B cell (primary cell): ENCODE measurements around the gene ISLR. TPM values are rescaled to one million over a fixed set of nuclear protein-coding genes. Genes with fewer than 3 reads are reported as not detected.

Experiments
- ATAC-seq: fragments of 200-7000 bp; cut with Tn5 transposase; one replicate; pipeline ENCODE4 v1.10.0; 2021; ENCODE audit warnings: low read depth, mild to moderate bottlenecking, moderate number of reproducible peaks, moderate library complexity
- CTCF ChIA-PET: fragments of 350-600 bp; sonication (Branson Sonifier 250); formaldehyde crosslinking; loops from one replicate; lab custom pipeline; 2021; ENCODE audit warnings: antibody characterized with exemption, inconsistent platforms; lab: Charles Lee
- POLR2A ChIA-PET: fragments of 350-600 bp; sonication (Branson Sonifier 250); formaldehyde crosslinking; loops from one replicate; lab custom pipeline; 2021; ENCODE audit warnings: antibody characterized with exemption; lab: Charles Lee
- DNase-seq: peaks from one replicate; pipeline ENCODE4 v3.0.0; 2013
- H2AFZ ChIP-seq: 2 replicates; pipeline ENCODE4 v1.6.1; 2012; ENCODE audit warnings: mild to moderate bottlenecking, low read depth, low read length; ENCODE audit not compliant: insufficient read depth, poor library complexity, severe bottlenecking
- H3K27ac ChIP-seq, 2 donors: 1 replicate in 1 of 2; 2 replicates in 1 of 2; pipeline ENCODE4 v1.5.1; 2012 to 2013; ENCODE audit warnings: low read length in 2 of 2, mild to moderate bottlenecking in 2 of 2, moderate library complexity in 1 of 2
- H3K27me3 ChIP-seq, 4 experiments: fragments of 200-600 bp in 1 of 4; sonication (generic) in 1 of 4; replicated peaks in 1 of 4; 1 replicate in 2 of 4; 2 replicates in 2 of 4; pipeline versions ENCODE4 v1.6.1 to v1.7.0; 2013 to 2016; ENCODE audit warnings: low read length in 3 of 4, mild to moderate bottlenecking in 2 of 4, mixed read lengths in 1 of 4, moderate library complexity in 1 of 4; ENCODE audit not compliant: insufficient read depth in 4 of 4, control insufficient read depth in 3 of 4; ENCODE audit errors: control extremely low read depth in 1 of 4
- H3K36me3 ChIP-seq, 2 experiments: replicated peaks in 1 of 2; 1 replicate in 1 of 2; 2 replicates in 1 of 2; pipeline versions ENCODE4 v1.6.1 to v1.7.1; 2013; ENCODE audit warnings: low read length in 1 of 2; ENCODE audit not compliant: insufficient read depth in 2 of 2, control insufficient read depth in 1 of 2; ENCODE audit errors: control extremely low read depth in 1 of 2, extremely low read depth in 1 of 2
- H3K4me1 ChIP-seq, 2 donors: fragments of 200-600 bp in 1 of 2; sonication (generic) in 1 of 2; 1 replicate in 1 of 2; 2 replicates in 1 of 2; pipeline versions ENCODE4 v1.5.1 to v1.6.1; 2013 to 2017; ENCODE audit warnings: low read length in 2 of 2; ENCODE audit not compliant: control insufficient read depth in 2 of 2, insufficient read depth in 2 of 2
- H3K4me2 ChIP-seq: replicated peaks from 2 replicates; pipeline ENCODE3; 2012; ENCODE audit warnings: mild to moderate bottlenecking, low read depth, low read length; ENCODE audit not compliant: poor library complexity, severe bottlenecking
- H3K4me3 ChIP-seq, 5 experiments: fragments of 200-600 bp in 1 of 5; sonication (generic) in 1 of 5; 1 replicate in 3 of 5; 2 replicates in 2 of 5; pipeline versions ENCODE4 v1.5.1 to v1.7.0; 2011 to 2016; ENCODE audit warnings: low read length in 4 of 5, mild to moderate bottlenecking in 4 of 5, low read depth in 2 of 5, control low read depth in 1 of 5, moderate library complexity in 1 of 5; ENCODE audit not compliant: insufficient read depth in 1 of 5; ENCODE audit errors: control extremely low read depth in 1 of 5, extremely low read depth in 1 of 5
- H3K79me2 ChIP-seq: fragments of 200-600 bp; sonication (generic); one replicate; pipeline ENCODE4 v1.6.0; 2016; ENCODE audit warnings: low read length; ENCODE audit not compliant: control insufficient read depth, insufficient read depth
- H3K9ac ChIP-seq: fragments of 200-600 bp; sonication (generic); 2 replicates; pipeline ENCODE4 v1.6.1; 2017; ENCODE audit warnings: mild to moderate bottlenecking, low read length, moderate library complexity
- H3K9me3 ChIP-seq, 3 donors: one replicate each; pipeline versions ENCODE4 v1.6.1 to v1.7.1; 2013; ENCODE audit warnings: low read length in 2 of 3; ENCODE audit not compliant: control insufficient read depth in 2 of 3, insufficient read depth in 1 of 3; ENCODE audit errors: control extremely low read depth in 1 of 3
- H4K20me1 ChIP-seq: 2 replicates; pipeline ENCODE4 v1.6.0; 2012; ENCODE audit warnings: mild to moderate bottlenecking, low read length; ENCODE audit not compliant: insufficient read depth, control insufficient read depth, poor library complexity, severe bottlenecking
- H3K27ac Mint-ChIP-seq: one replicate; pipeline ENCODE4 v1.8.0; 2021; ENCODE audit warnings: mixed read lengths
- H3K27me3 Mint-ChIP-seq: one replicate; pipeline ENCODE4 v1.8.0; 2021; ENCODE audit warnings: mixed read lengths
- H3K4me1 Mint-ChIP-seq: one replicate; pipeline ENCODE4 v1.8.0; 2021; ENCODE audit warnings: mixed read lengths
- H3K4me3 Mint-ChIP-seq: one replicate; pipeline ENCODE4 v1.8.0; 2021; ENCODE audit warnings: mixed read lengths
- H3K9me3 Mint-ChIP-seq: one replicate; pipeline ENCODE4 v1.8.0; 2022; ENCODE audit warnings: mixed read lengths; ENCODE audit not compliant: insufficient read depth
- EZH2 ChIP-seq: IDR thresholded peaks from 2 replicates; pipeline ENCODE4 v1.6.1; 2012; ENCODE audit warnings: borderline replicate concordance, low read depth, mild to moderate bottlenecking, moderate library complexity, low read length; ENCODE audit not compliant: insufficient read depth, poor library complexity, severe bottlenecking
- WGBS: methylation state at CpG from one replicate; pipeline ENCODE4 v1.1.5; 2013; ENCODE audit warnings: missing lambda C conversion rate; ENCODE audit not compliant: insufficient coverage; 5-methylcytosine and 5-hydroxymethylcytosine counted together
- intact Hi-C: fragments of 100-400 bp; cut with micrococcal nuclease; formaldehyde crosslinking; loops from one replicate; pipeline ENCODE4 v1.10.0; 2022
- polyA plus RNA-seq: library from polyadenylated mRNA; depleted of rRNA; stranded (reverse); fragments of >200 nt; gene quantifications from 2 replicates; pipeline ENCODE4 v1.2.3, GENCODE V29; 2012
- total RNA-seq, 2 donors: library from RNA; stranded (reverse); fragments of 120-200 nt in 1 of 2; gene quantifications; 1 replicate in 1 of 2; 2 replicates in 1 of 2; pipeline versions ENCODE4 v1.2.3 to v1.2.4, GENCODE V29; 2013 to 2022
- TF ChIP-seq, protein P1 (sequence below): fragments of 200-600 bp; IDR thresholded peaks from one replicate; pipeline ENCODE4 v1.8.0; 2022; ENCODE audit warnings: antibody characterized with exemption, mild to moderate bottlenecking

The ISLR gene
- total and polyA plus RNA-seq, 2 donors (not counting 1 experiment from before 2014, with no cell fraction given), result not detected

DNA sequence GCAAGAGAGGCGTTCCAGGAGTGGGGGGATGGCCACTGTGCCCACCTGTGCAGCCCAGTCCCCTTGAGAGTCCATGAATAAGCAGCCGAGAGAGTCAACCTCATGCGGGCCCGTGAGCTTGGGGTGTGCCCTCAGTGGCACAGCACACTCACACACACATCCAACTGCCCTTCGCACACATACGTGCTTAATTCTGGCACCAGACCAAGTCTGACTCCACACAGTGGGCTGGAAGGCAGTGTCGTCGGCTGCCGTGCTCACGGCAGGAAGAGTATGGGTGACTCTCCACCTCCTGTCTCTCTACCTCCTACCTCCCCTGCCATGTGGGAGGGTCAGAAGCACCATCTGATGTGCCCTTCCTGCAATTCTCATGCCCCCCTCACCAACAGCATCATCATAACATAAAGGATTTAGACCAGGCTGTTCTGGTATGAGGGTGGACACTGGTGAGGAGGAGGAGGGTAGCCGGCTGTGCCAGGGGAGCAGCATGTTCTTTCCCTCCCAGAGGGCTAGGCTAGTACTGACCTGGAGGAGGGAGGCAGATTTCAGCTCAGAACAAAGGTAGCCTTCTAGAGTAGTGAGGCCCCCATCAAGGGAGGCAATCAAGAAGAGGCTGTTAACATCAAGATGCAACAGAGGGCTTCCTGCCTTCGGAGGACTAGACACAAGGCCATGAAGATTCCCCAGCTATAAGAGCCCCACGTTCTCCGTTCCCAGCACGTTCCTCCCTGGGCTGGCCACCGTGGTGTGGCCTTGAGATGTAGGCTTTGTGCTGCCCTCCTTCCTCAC lies 34.3 kb downstream of the ISLR start:
- no peak overlapping the region for H3K4me3 ChIP-seq
- Mint-ChIP-seq H3K27ac (no peak overlapping the region), H3K4me1 (no peaks in the 10 kb centered on the region), H3K4me3 (no peak overlapping the region), H3K27me3 (peaks cover 39% of the 10 kb centered on the region), H3K9me3 (peaks cover 2% of the 10 kb centered on the region)
- no peaks in the 10 kb centered on the region for H3K36me3 ChIP-seq
- H3K4me2 ChIP-seq, result no peak overlapping the region
- intact Hi-C loops, result no loop called here
- 82% methylated on average over 16 of the region's 16 CpGs for WGBS
- H3K27ac ChIP-seq, result no peak overlapping the region
- H3K27me3 ChIP-seq, result peaks cover 0 to 4% (median 0%) of the 10 kb centered on the region in 4 experiments
- ATAC-seq (no peak), DNase-seq (no peak)
- H3K4me1 ChIP-seq, result no peaks in the 10 kb centered on the region
- no peak overlapping the region for H2AFZ ChIP-seq
- no peak for TF ChIP-seq EZH2
- TF ChIP-seq, protein P1, sequence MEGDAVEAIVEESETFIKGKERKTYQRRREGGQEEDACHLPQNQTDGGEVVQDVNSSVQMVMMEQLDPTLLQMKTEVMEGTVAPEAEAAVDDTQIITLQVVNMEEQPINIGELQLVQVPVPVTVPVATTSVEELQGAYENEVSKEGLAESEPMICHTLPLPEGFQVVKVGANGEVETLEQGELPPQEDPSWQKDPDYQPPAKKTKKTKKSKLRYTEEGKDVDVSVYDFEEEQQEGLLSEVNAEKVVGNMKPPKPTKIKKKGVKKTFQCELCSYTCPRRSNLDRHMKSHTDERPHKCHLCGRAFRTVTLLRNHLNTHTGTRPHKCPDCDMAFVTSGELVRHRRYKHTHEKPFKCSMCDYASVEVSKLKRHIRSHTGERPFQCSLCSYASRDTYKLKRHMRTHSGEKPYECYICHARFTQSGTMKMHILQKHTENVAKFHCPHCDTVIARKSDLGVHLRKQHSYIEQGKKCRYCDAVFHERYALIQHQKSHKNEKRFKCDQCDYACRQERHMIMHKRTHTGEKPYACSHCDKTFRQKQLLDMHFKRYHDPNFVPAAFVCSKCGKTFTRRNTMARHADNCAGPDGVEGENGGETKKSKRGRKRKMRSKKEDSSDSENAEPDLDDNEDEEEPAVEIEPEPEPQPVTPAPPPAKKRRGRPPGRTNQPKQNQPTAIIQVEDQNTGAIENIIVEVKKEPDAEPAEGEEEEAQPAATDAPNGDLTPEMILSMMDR, result no peak
- CTCF ChIA-PET, result no interaction called here
- POLR2A ChIA-PET, result no interaction called here
- no peaks in the 10 kb centered on the region for H4K20me1 ChIP-seq
- peaks cover 0 to 2% (median 0%) of the 10 kb centered on the region in 3 donors for H3K9me3 ChIP-seq
- no peak overlapping the region for H3K9ac ChIP-seq
- H3K79me2 ChIP-seq, result no peaks in the 10 kb centered on the region

- Histone ChIP-seq H3K27me3 (peaks cover 0 to 4% (median 0%) of the 10 kb centered on the region in 4 experiments), H4K20me1 (no peaks in the 10 kb centered on the region), H2AFZ (no peak overlapping the region), H3K4me2 (no peak overlapping the region), H3K79me2 (no peaks in the 10 kb centered on the region), H3K9ac (no peak overlapping the region), H3K27ac (no peak overlapping the region), H3K4me1 (no peaks in the 10 kb centered on the region), H3K9me3 (peaks cover 0 to 2% (median 0%) of the 10 kb centered on the region in 3 donors), H3K4me3 (no peak overlapping the region), H3K36me3 (no peaks in the 10 kb centered on the region)
- ATAC-seq, result no peak
- intact Hi-C loops, result no loop called here
- no peaks in the 10 kb centered on the region for H3K4me1 Mint-ChIP-seq
- peaks cover 2% of the 10 kb centered on the region for H3K9me3 Mint-ChIP-seq
- DNase-seq, result no peak
- H3K27me3 Mint-ChIP-seq, result peaks cover 35% of the 10 kb centered on the region
- TF ChIP-seq EZH2, result no peak
- TF ChIP-seq, protein P1, result no peak
- 92% methylated on average over 5 of the region's 6 CpGs for WGBS
- CTCF ChIA-PET, result no interaction called here
- H3K4me3 Mint-ChIP-seq, result no peak overlapping the region
- POLR2A ChIA-PET, result no interaction called here
- H3K27ac Mint-ChIP-seq, result no peak overlapping the region
Measured at GRCh38 chr15:74208496-74208895, 35.0 kb downstream of the ISLR start.
